GM21723 (cell line): ENCODE results near the gene MZT2A.
"Not testable (repeated sequence)": the region's sequence is repeated elsewhere in the genome, so short reads cannot be mapped to it uniquely, and the experiment has no call there.

Experiments
- ATAC-seq: cut with Tn5 transposase; IDR thresholded peaks from one replicate; pipeline ENCODE4 v1.9.1; 2021; ENCODE audit warnings: mild to moderate bottlenecking, moderate library complexity; ENCODE audit not compliant: unreplicated experiment

MZT2A gene

DNA sequence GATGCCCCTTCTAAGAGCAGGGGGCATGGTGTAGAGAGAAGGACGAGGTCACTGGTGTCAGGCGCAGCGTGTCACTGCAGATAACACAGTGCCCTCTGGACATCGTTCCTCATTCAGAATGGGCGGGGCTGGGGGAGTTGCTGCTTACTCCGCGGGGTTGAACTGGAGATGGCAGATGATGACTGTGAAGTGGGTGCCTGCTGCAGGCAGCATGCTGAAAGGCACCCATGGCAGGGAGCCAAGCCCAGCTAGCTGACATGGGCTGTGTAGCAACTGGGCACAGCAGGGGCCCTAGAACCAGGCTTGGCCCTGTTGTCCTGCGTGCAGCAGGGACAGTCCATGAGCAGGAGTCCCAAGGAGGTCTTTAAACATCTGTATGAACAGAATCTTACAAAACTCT is 20.6 kb downstream of the MZT2A start:
- not testable (repeated sequence) for ATAC-seq

DNA sequence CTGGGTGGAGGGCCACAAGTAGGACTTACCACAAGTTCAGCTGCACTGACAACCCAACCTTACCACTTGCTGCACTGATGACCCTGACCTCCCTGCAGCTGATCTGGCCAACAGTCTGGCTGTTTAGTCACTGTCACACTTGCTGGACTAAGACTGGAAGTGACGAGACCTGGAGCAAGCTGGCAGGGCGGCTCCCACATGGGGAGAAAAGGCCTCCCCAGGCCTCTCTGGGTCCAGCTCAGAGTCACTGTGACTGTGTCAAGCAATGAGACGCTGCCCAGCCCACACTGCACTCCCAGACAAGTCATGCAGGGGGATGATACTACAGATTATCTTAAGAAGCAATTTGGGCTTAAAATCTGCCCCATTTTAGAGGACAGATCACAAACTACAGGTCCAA is 21.3 kb downstream of the MZT2A start:
- ATAC-seq, result not testable (repeated sequence)

DNA sequence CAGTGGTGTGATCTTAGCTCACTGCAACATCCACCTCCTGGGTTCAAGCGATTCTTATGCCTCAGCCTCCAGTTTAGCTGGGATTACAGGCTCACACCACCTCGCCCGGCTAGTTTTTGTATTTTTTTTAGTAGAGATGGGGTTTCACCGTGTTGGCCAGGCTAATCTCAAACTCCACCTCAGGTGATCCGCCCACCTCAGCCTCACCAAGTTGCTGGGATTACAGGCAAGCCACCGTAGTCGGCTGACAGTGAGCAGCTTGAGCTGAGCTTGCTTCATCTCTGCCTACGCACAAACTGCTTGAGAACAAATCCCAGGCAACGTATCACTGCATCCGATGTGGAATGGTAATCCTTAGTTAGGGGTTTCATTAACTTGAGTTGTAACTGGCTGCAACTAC is 24.5 kb downstream of the MZT2A start:
- ATAC-seq, result not testable (repeated sequence)

DNA sequence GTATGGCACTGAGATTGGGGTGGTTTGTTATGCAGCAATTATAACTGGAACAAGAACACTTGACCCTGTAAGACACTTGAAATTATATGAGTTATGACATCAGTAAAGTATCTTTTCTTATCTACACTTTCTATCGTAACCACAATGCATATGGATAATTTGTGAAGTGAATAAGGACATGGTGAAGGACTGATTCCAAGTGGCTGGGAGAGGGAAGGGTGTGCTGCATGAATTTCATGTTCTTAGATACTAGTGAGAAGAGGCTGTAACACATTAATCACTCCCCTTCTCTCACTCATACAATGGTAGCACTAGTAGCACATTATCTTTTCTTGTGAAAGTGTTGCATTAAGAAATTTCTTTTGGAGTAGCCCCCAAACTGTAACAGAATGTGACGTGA is 37.3 kb downstream of the MZT2A start:
- ATAC-seq, result not testable (repeated sequence)

DNA sequence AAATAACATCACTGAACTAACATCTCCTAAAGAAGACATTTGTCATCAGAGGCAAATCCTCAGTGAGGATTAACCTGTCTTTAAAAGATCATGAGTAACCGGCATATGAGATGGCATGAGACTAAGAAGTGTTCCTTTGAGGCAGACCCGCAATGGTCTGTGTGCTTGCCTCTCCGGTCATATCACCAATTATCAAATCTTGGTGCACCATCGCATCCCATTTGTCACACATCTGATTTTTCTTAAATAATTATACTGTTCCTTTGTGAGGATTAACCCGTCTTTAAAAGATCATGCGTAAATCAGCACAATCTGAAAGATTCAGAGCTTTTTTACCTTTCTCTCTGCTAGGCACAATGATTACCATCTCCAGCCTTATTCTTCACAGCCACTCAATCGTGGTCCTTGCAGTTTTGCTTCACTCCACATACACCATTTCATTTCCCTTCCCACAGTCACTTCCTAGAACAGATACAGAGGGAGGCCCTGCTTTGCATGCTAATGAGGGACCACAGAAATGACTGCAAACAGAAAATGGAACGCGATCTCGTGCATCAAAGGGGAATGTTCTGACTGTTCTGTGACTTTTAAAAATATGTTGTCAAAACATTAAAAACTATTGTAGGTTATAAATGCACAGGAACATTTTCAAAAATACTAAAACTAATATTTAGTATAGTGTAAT is 40.8 kb downstream of the MZT2A start:
- ATAC-seq, result peak; percentile 93

DNA sequence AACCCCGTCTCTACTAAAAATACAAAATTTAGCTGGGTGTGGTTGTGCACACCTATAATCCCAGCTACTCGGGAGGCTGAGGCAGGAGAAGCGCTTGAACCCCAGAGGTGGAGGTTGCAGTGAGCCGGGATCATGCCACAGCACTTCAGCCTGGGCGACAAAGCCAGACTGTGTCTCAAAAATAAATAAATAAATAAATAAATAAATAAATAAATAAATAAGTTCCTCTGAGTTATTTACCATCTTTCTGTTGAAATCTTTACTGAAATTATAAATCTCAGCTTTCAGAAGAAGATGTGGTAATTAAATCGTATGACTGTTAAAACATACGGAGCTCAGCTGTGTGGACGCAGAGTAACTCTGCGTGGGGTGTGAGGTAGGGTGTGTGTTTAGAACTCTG is 44.2 kb downstream of the MZT2A start:
- ATAC-seq, result not testable (repeated sequence)

DNA sequence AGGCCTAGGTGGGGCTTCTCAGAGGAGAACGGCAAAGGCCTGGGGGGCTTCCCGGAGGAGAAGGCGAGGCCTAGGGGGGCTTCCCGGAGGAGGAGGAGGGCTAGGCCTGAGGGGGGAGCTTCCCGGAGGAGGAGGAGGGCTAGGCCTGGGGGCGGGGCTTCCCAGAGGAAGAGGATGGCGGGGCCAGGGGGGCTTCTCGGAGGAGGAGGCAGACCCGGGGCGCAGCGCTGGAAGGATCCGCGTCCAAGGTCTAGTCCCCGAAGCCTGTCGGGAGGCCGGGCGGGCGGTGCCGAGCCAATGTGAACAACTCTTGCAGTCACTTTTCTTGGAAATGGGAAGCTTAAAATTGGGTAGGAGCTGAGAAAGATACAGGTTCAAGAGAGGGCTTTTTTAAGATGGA is 46.3 kb downstream of the MZT2A start:
- no peak for ATAC-seq

DNA sequence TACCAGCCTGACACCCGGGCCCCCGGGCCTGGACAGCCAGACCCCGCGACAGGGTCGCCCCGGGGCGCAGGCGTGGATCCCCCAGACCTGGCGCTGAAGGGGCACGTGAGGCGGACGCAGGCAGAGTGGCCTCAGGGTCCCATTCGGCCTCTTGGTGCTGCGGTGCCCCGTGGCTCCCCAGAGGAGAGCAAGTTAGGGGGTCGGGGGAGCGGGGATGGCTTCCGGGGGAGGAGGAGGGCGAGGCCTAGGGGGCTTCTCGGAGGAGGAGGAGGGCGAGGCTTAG is 46.7 kb downstream of the MZT2A start:
- ATAC-seq, result not testable (repeated sequence)

DNA sequence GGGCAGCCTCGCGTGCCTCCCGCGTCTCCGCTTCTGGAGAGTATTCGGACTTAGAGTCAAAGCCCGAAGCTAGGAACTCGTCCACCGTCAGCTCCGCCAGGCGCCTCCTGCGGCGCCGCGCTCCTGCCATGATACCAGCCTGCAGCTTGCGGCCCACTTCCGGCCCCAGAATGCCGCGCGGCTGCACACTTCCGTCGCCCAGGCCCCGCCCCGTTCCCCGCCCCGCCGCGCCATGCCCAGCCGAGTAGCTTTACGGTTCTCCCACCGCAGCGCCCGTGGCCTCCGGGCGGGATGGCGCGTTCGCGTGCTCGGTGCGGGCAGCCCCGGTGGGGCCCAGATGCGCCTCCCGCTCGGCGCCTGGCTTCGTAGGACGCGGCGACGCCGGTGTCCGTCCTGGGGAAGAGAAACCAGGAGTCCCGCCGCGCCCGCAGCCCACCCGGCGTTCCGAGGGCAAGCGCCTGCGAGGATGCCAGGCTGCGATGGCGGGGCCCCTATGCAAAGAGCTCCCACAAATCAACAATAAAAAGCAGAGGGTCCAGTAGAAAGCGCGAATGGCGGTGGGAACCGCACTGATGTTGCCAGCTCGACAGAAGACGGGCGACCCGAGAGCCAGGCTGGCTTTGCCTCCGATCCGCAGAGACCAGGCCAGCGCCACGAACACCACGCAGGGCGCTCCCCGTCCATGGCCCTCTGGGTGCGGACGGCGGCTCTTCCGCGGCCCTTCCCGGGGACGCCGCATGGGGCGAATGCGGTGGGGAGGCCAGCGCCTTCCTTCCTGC is 47.3 kb downstream of the MZT2A start:
- ATAC-seq, result not testable (repeated sequence)

DNA sequence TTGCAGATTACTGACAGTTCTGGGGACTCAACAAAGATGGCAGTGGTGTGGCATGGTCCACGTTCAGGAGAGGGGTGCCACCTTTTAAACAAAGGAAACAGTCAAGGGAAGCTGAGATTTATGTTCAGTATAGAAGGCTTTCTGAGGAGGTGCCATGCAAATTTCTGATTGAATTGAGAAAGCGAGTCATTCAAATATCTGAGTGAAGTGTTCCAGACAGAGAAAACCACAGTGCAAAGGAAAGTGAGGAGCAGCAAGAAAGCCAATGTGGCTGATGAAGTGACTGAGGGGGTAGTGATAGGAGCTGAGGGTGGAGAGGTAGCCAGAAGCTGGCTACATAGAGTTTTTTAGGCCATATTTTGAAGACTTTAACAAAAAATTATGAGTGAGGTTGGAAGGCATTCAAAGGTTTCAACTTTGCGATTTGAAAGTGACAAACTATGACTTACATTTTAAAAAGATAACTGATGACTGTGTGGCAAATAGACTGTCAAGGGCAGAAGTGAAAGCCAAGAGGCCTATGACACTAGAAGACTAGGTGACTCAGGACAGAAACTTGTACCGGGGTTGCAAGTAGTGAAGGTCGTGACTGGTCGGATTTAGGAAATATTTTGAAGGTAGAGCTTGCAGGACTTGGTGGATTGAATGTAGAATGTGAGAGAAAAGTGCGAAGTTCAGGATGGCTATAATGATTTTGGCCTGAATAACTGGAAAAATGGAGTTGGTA is 51.3 kb downstream of the MZT2A start:
- ATAC-seq, result peak; percentile 94
